ENCODE data around the gene NUDT2.
"Not testable (repeated sequence)": the region's sequence is repeated elsewhere in the genome, so short reads cannot be mapped to it uniquely, and the experiment has no call there.

The NUDT2 gene

GRCh38 chr9:34337403-34337802, 8.0 kb downstream of the NUDT2 start:
- no peak for DNase-seq

- DNase-seq: not testable (repeated sequence)
Observed at GRCh38 chr9:34338079-34338478, 8.7 kb downstream of the NUDT2 start.

DNA sequence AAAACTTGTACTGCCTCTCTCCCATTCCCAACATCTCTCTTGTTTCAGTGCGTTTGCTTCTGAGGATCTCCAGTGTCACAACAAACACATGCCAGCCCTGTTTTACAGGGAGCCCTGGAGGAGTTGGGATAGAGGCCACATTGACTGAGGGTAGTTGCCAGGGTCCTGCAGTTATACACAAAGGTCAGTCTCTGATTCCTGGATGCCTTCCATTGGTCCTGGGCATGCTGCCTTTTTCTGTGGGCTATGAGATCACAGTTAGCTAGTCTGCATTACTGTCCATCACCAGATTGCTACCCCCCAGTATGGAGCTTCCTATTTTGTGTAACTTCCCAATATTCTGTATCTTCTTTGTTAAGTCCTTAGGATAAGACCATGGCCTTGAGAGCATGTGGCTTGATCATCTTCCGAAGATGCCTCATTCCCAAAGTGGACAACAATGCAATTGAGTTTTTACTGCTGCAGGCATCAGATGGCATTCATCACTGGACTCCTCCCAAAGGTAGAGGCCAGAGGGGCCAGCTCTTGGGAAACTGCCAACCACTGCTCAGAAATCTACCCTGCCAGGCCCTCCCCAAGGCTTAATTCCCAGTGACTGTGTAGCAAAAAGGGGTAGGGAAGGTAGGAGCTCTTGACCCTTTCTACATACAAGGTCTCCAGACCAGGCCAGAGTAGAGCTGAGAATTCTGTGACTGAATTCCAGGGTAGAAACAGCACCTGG, 9.5 kb downstream of the NUDT2 start:
- no peak for DNase-seq

DNA sequence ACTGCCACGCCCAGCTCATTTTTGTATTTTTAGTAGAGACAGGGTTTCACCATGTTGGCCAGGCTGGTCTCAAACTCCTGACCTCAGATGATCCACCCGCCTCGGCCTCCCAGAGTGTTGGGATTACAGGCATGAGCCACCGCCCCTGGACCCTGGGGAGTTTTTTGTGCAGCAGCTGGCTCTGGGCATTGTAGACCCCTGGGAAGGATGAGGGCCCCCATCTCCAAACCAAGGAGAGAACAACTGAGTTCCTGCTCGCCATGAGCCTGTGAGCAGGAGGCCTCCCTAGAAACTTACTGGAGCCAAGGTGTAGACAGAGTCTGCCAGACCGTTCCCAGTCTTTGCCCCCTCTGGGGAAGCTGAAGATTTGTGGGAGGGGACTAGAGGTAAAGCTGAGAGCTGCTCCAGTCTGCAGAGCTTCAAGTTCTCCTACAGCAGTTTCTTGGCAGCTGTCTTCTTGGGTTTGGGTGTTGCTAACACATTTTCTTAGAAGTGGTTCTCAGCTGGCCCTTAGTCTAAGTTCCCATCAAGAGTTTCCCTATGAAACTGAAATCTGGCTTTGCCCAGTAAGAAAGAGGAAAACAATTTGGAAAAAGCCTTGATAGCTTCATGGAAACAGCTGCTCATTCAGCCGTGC, 12.4 kb downstream of the NUDT2 start:
- no peak for DNase-seq

- DNase-seq: no peak
Observed at GRCh38 chr9:34343090-34343489, 13.7 kb downstream of the NUDT2 start.

- no peak for DNase-seq
Observed at GRCh38 chr9:34343605-34344004, 14.2 kb downstream of the NUDT2 start.

GRCh38 chr9:34346873-34347799, 17.8 kb downstream of the NUDT2 start:
- DNase-seq: no peak

GRCh38 chr9:34347800-34348158, 18.4 kb downstream of the NUDT2 start:
- no peak for DNase-seq

- DNase-seq: no peak
Observed at GRCh38 chr9:34349324-34349723, 20.0 kb downstream of the NUDT2 start.

- DNase-seq: not testable (repeated sequence)
Observed at GRCh38 chr9:34352122-34352652, 22.8 kb downstream of the NUDT2 start.

DNA sequence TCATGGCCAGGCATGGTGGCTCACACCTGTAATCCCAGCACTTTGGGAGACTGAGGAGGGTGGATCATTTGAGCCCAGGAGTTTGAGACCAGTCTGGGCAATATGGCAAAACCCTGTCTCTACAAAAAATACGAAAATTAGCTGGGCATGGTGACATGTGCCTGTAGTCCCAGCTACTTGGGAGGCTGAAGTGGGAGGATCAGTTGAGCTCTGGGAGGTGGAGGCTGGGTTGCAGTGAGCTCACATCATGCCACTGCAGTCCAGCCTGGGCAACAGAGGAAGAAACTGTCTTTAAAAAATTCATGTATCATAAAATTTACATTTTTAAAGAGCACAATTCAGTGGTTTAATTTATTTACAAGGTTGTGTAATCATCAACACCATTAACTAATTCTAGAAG, 23.6 kb downstream of the NUDT2 start:
- DNase-seq: not testable (repeated sequence)

GRCh38 chr9:34362614-34363214, 33.3 kb downstream of the NUDT2 start:
- DNase-seq: no peak

DNA sequence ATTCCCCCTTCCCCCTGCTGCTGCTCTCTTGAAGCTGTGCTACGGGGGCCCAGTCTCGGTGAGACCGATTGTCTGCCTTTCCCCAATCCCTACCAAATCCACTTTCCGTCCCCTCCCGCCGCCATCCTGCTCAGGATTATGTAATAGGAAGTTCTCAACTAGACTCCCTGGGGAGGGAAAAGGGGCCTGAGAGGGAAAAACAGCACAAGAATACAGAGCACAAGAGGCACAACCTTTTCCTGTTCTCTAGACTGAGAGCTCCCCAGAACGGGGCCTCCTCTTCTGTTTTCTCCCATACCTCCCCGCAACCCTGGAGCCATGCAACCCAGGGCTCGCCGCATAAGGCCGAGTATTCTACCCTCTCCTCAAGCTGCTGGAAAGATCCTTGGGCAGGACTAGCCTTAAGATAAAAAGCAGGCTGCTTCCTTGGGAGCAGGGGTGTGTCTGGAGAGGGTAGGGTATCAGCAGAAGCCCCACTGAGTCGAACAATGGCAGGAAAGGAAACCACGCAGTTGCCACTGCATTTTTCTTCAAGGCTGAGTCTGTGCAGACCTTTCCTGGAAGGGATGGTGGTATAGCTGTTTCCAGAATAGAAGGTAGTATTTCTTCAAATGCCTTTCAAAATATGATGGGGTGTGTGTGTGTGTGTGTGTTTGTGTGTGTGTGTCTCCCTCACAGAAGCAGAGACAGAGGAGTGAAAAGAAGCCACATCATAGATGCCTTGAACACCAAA, 34.4 kb downstream of the NUDT2 start:
- DNase-seq: no peak

GRCh38 chr9:34365282-34365681, 35.9 kb downstream of the NUDT2 start:
- DNase-seq: no peak

DNA sequence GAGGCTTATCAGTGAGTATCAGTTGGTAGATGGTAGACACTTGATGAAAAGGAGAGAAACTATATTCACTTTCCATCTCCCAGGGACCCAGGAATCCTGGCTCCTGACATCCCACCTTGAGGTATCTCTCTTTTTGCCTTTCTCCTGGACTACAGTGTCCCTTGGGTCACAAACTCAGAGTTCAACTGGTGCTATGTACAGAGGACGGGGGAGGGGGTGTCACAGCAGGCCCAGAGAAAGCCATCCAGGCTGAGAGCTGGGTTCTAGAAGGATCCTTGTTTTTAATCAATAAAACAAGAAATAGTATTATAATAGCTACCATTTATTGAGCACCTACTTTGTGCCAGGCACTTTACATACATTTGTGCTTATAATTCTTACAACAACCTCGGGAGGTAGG, 37.0 kb downstream of the NUDT2 start:
- no peak for DNase-seq

- DNase-seq: not testable (repeated sequence)
Observed at GRCh38 chr9:34367751-34368410, 38.5 kb downstream of the NUDT2 start.

GRCh38 chr9:34368796-34369195, 39.4 kb downstream of the NUDT2 start:
- not testable (repeated sequence) for DNase-seq

GRCh38 chr9:34369636-34370035, 40.3 kb downstream of the NUDT2 start:
- no peak for DNase-seq

- DNase-seq: no peak
Observed at GRCh38 chr9:34370335-34370969, 41.1 kb downstream of the NUDT2 start.

DNA sequence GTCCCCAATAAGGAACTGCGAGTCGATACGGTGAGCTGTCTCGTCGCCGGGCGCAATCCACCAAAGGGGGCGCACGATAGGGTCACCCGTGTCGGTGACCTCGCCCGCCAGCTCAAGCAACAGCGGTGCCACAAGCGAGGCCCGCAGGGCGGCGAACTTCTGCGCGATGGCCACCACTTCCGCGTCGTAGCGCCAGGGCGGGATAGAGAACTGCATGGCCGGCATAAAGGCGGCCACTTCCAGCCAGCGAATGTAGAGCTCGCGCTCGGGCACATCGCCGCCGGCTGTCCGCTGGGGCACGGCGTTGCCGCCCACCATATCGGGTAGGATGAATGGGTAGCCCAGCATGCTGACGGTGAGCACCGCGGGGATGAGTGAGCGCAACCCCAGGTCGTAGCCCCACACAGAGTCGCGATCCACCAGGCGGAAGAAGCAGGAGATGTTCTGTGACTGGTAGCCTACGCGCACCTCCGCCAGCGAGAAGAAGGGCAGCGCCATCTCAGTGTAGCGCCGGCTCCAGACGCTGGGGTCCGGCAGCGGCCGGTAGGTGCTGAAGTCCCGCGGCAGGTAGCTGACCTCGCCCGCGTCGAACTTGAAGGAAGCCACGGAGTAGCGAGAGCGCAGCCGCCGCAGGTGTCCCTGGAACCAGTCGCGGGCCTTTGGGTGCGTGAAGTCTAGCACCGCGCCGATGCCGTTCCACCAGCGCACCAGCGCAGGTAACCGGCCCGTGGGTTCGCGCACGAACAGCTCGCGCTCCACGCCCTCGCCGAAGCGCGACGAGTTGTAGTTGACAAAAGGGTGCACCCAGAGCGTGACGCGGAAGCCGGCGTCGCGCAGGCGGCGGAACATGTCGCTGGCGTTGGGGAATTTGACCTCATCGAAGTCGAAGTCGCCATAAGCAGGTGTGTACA, 41.9 kb downstream of the NUDT2 start:
- no peak for DNase-seq

All from bone marrow (tissue), 2 donors.